ENCODE measurements around the gene CALM1.

Gene CALM1

GRCh38 chr14:90444077-90444696 lies 47.4 kb downstream of the CALM1 start:
- DNase-seq = no peak

GRCh38 chr14:90445011-90445410 lies 48.2 kb downstream of the CALM1 start:
- DNase-seq = no peak

GRCh38 chr14:90446405-90446804 lies 49.6 kb downstream of the CALM1 start:
- DNase-seq = no peak

- no peak for DNase-seq
Measured at GRCh38 chr14:90447720-90448497, 51.1 kb downstream of the CALM1 start.

GRCh38 chr14:90449411-90449810 lies 52.6 kb downstream of the CALM1 start:
- no peak for DNase-seq

- DNase-seq = no peak
Measured at GRCh38 chr14:90450151-90450550, 53.3 kb downstream of the CALM1 start.

GRCh38 chr14:90450667-90451066 lies 53.8 kb downstream of the CALM1 start:
- DNase-seq = no peak

GRCh38 chr14:90451443-90451842 lies 54.6 kb downstream of the CALM1 start:
- no peak for DNase-seq

GRCh38 chr14:90451961-90452360 lies 55.1 kb downstream of the CALM1 start:
- no peak for DNase-seq

GRCh38 chr14:90452366-90452765 lies 55.5 kb downstream of the CALM1 start:
- DNase-seq = no peak

- peak; percentile 51 for DNase-seq
Measured at GRCh38 chr14:90453401-90453951, 56.6 kb downstream of the CALM1 start.

- DNase-seq = peak; percentile 97
Measured at GRCh38 chr14:90454041-90455000, 57.5 kb downstream of the CALM1 start.

- peak; percentile 11 for DNase-seq
Measured at GRCh38 chr14:90455100-90455571, 58.3 kb downstream of the CALM1 start.

- peak; percentile 5 for DNase-seq
Measured at GRCh38 chr14:90456551-90456950, 59.7 kb downstream of the CALM1 start.

- no peak for DNase-seq
Measured at GRCh38 chr14:90457186-90457585, 60.4 kb downstream of the CALM1 start.
